GM12873 (cell line): Measurements from ENCODE around the gene CSNK1G1.

ENCODE experiments used
- TF ChIP-seq, protein P1 (sequence below): IDR thresholded peaks from 2 replicates; pipeline ENCODE4 v1.5.1; 2012; ENCODE audit warnings: low read depth, mild to moderate bottlenecking, moderate library complexity, low read length, control low read depth; ENCODE audit not compliant: insufficient read depth; ENCODE audit errors: missing control alignments

The CSNK1G1 gene

DNA sequence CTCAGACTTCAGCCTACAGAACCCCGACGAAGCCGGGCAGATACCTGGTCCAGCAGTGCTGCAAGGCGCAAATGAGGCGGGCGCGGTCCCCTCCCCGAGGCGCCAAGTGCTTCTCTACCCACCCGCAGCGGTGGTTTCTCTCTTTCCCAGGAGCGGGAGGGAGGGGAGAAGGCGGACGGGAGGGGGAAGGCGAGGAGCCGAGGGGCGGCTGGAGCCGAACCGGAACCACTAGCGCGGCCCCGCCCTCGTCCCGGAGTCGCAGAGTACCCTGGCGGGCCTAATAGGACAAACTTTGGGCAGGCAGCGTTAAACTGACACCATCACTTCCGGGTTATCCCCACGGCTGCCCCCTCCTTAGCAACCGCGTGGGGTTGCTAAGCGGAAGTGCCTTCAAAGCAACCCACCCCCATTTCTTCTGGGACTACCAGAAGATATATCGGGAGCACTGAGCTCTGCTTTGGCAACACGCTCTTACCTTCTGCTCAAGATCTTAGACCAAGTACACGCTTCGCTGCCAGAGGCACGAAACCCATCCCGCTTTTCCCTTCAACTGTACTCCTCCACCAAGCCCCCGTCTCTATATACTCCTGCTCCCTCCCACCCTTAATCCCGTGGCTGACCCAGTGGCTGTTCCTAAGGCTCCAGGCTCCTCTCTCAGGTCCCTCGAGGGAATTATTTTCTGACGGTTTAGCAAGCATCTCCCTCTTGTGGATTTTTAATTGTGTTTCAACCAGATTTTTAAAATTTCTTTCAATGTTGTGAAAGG lies at the start of gene CSNK1G1:
Gene CSNK1G1, minus strand, starts transcription at position 230 of the 766 bp plus-strand sequence. CDS start 55,674 bp downstream, outside the sequence.
- TF ChIP-seq, protein P1, sequence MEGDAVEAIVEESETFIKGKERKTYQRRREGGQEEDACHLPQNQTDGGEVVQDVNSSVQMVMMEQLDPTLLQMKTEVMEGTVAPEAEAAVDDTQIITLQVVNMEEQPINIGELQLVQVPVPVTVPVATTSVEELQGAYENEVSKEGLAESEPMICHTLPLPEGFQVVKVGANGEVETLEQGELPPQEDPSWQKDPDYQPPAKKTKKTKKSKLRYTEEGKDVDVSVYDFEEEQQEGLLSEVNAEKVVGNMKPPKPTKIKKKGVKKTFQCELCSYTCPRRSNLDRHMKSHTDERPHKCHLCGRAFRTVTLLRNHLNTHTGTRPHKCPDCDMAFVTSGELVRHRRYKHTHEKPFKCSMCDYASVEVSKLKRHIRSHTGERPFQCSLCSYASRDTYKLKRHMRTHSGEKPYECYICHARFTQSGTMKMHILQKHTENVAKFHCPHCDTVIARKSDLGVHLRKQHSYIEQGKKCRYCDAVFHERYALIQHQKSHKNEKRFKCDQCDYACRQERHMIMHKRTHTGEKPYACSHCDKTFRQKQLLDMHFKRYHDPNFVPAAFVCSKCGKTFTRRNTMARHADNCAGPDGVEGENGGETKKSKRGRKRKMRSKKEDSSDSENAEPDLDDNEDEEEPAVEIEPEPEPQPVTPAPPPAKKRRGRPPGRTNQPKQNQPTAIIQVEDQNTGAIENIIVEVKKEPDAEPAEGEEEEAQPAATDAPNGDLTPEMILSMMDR, result peak; percentile 24

GRCh38 chr15:64400583-64400982 lies 44.6 kb upstream of the CSNK1G1 start:
- TF ChIP-seq, protein P1, result no peak

DNA sequence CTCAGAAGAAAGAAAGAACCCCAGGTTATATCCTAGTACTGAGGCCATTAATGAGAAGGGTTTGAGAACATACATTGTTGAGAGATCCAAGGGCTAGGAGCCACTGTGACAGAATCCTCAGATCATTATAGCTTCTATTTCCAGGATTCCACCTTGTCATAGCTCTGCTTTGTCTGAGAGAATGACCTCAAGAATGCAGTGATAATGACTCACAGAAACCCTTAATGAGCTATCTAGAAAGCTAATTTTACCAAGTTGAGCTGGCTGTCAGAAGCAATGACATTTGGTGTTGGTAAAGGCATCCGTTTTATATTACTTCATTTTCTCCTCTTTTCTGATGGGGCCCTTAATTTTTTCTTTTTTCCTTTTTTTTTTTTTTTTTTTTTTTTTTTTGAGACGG lies 42.6 kb upstream of the CSNK1G1 start:
- TF ChIP-seq, protein P1, result no peak

DNA sequence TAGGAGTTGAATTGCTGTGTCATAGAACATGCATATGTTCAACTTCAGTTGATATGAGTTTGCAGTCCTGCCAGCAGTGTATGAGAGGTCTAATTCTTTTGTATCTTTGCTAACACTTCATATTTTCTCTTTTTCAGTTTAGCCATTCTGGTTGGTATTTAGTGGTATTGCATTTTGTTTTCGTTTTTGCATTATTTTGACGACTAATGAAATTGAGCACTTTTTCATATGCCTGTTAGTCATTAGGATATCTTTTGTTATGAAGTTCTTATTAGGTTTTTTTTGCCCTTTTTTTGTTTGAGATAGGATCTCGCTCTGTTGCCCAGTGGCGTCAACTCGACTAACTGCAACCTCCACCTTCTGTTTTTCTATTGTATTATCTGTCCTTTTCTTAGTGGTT lies 40.8 kb upstream of the CSNK1G1 start:
- TF ChIP-seq, protein P1, result no peak

DNA sequence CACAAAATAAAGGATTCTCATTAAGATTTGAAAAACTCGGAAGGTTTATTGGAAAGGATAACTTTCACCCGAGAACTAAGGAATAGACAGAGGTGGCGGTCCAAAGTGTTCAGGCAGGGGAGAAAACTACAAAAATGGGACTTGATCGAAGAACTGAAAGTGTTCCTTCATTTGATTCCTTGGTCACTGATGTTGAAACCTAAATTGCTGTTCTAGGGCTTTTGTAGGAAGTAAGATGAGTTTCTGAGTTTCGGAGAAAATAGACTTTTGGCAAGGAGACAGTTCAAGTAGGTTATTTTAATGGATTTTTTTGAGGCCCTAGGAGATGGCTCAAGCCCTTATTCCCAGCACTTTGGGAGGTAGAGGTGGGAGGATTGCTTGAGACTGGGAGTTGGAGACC lies 33.1 kb upstream of the CSNK1G1 start:
- TF ChIP-seq, protein P1, result no peak

DNA sequence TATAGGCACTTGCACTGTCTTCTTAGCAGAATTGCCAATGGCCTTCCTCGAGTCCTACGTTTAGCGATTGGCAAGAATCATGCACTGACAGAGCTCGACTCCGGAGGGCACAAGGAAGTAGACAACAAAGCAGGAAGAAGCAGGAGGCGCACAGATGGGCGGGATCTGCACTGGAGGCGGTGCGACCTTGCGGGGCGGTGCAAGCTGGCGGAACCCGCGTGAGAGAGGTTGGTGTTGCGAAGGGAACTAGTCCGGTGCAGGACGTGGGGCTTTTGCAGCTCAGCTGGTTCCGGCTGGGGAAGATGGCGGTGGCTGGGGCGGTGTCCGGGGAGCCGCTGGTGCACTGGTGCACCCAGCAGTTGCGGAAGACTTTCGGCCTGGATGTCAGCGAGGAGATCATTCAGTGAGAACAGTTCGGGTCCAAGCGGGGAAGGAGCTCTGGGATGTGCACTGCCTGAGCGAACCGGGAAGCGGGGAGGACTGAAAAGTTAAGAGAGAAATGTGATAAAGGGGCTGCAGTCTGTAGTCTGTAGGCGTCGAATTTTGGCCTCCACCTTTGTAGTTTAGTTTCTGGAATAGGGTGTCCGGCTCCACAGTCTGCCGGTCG lies 31.7 kb upstream of the CSNK1G1 start, which contains the start of gene TRIP4:
Gene TRIP4, plus strand, starts transcription at position 275 of the 607 bp plus-strand sequence. Its CDS starts 28 bp downstream, at position 303.
- TF ChIP-seq, protein P1, result peak; percentile 8

DNA sequence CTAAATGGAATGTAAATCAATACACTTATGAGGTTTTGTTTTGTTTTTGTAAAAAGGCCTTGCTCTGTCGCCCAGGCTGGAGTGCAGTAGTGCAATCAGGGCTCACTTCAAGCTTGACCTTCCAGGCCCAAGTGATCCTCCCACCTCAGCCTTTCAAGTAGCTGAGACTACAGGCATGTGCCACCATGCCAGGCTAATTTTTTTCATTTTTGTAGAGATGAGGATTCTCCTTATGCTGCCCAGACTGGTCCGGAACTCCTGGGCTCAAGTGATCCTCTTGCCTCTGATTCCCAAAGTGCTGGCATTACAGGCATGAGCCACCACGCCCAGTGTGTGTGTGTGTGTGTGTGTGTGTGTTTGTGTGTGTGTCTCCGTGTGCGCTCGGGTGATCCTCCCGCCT lies 30.3 kb upstream of the CSNK1G1 start:
- TF ChIP-seq, protein P1, result no peak
